ENCODE data around the gene PDE3A. TPM values are rescaled to one million over a fixed set of nuclear protein-coding genes. Genes with fewer than 3 reads are reported as not detected.

The PDE3A gene
- total and polyA plus RNA-seq, 2 of the 4 experiments (the other 2 are of a cell fraction), result 0.09 to 0.18 TPM

DNA sequence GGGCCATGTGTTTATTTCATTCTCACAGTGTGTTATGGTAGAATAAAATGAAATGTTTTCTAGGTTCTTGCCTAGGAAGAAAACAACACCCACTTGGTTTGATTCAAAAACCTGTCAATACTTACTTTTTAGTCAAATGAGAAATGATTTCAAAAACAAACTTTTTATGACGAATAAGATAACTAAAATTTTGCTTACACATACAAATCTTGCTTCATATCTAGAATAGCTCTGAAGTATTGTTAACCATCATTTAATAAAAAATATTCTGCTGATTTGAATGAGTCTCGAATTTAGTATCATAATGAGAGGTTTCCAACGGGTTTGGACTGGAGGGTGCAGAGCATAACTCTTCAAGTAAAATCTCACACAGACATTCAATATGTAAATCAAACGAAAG lies 350.0 kb downstream of the PDE3A start:
- WGBS, 2 experiments (ENCODE audit: extremely low coverage in 2 of 2, insufficient read length in 1 of 2), result no CpG with 5 or more reads among the region's 4 CpGs
- DNase-seq (no peak), ATAC-seq (ENCODE audit: low read depth) (no peak)
- Histone ChIP-seq H3K14ac (replicated peaks; ENCODE audit: low read depth, low read length) (no peak overlapping the region), H3K79me1 (ENCODE audit: low read depth in 1 of 2, low read length in 2 of 2) (no peaks in the 10 kb centered on the region), H4K91ac (ENCODE audit: insufficient read depth, low read depth, low read length) (no peak overlapping the region), H3K23ac (ENCODE audit: low read depth, low read length) (no peak overlapping the region), H2AFZ (replicated peaks; ENCODE audit: low read length, poor library complexity) (no peak overlapping the region), H3K27me3 (ENCODE audit: control insufficient read depth, insufficient read depth, low read length) (no peaks in the 10 kb centered on the region), H3K56ac (ENCODE audit: extremely low read depth, insufficient read depth, low read length) (no peak overlapping the region), H3K9ac (ENCODE audit: low read depth, low read length) (no peak overlapping the region), H3K4me3 (ENCODE audit: insufficient read depth, low read depth, low read length) (no peak overlapping the region), H3K9me1 (ENCODE audit: insufficient read depth, low read length) (no peaks in the 10 kb centered on the region), H3K9me3 (ENCODE audit: control insufficient read depth, insufficient read depth, low read length) (no peaks in the 10 kb centered on the region), H2AK5ac (ENCODE audit: low read depth, low read length) (no peak overlapping the region), H2AK9ac (replicated peaks; ENCODE audit: low read depth, low read length, poor library complexity) (no peak overlapping the region), H3K4me1 (ENCODE audit: control insufficient read depth, insufficient read depth, low read length) (no peaks in the 10 kb centered on the region), H2BK15ac (ENCODE audit: low read depth, low read length) (no peak overlapping the region), H4K20me1 (ENCODE audit: insufficient read depth, low read length) (no peaks in the 10 kb centered on the region), H4K8ac (ENCODE audit: low read depth in 2 of 2, low read length in 2 of 2) (no peak overlapping the region), H3K27ac (ENCODE audit: insufficient read depth, low read length) (no peak overlapping the region), H3K4ac (ENCODE audit: low read depth, low read length) (no peak overlapping the region), H2BK120ac (ENCODE audit: low read depth, low read length) (no peak overlapping the region), H3K4me2 (ENCODE audit: low read depth, low read length) (no peak overlapping the region), H3K36me3 (ENCODE audit: control insufficient read depth, insufficient read depth, low read length) (no peaks in the 10 kb centered on the region), H2BK20ac (ENCODE audit: low read depth, low read length) (no peak overlapping the region), H3K18ac (ENCODE audit: low read depth, low read length) (no peak overlapping the region), H2BK5ac (ENCODE audit: low read depth, low read length, poor library complexity, severe bottlenecking) (no peak overlapping the region), H4K5ac (ENCODE audit: low read depth, low read length) (no peak overlapping the region)
- intact Hi-C loops (cut with micrococcal nuclease), result no loop called here
- TF ChIP-seq POLR2A (IDR thresholded peaks at IDR 0.05; ENCODE audit: low read depth, low read length), result no peak
- TF ChIP-seq MAFK (IDR thresholded peaks at IDR 0.05; ENCODE audit: low read depth, low read length), result 0 out of 2 replicates have a peak, but pooled peaks have one; percentile 49
- in situ Hi-C loops (cut with MboI; ENCODE audit: low sequenced_read_pairs), result no loop called here
- BruUV-seq (replicated peaks), result no TSS peak
- ChIA-PET CTCF (no interaction called here), POLR2A (ENCODE audit: unreplicated experiment) (no interaction called here)
- dilution Hi-C loops (cut with HindIII; ENCODE audit: low sequenced_read_pairs, unreplicated experiment), result no loop called here

Data from IMR-90 (cell line).